H1 (cell line): ENCODE data around the gene SMARCA4. TPM values are rescaled to one million over a fixed set of nuclear protein-coding genes. Genes with fewer than 3 reads are reported as not detected.

Experiments
- CTCF ChIA-PET: fragments of 300-600 bp; sonication (Branson Sonifier 250); formaldehyde crosslinking; loops from one replicate; lab custom pipeline; 2021; ENCODE audit not compliant: partially characterized antibody; lab: Charles Lee
- POLR2A ChIA-PET: fragments of 300-600 bp; sonication (Branson Sonifier 250); formaldehyde crosslinking; loops from one replicate; lab custom pipeline; 2021; ENCODE audit warnings: inconsistent platforms; ENCODE audit not compliant: partially characterized antibody; lab: Charles Lee
- DNase-seq, 2 experiments: peaks; one replicate each; pipeline versions ENCODE4 v3.0.0 to v3.0.0-alpha.2; 2010 to 2022; ENCODE audit warnings: low spot score in 2 of 2, low read depth in 1 of 2, mixed read lengths in 1 of 2
- FAIRE-seq: peaks from 2 replicates; lab custom pipeline; 2011; peaks lifted over from hg19 to GRCh38; lab: Jason Lieb, UNC
- H2AFZ ChIP-seq: 2 replicates; pipeline ENCODE4 v1.8.1; 2012; ENCODE audit warnings: low read length, inconsistent platforms
- H2AK5ac ChIP-seq: 2 replicates; pipeline ENCODE4 v1.6.1; 2013; ENCODE audit warnings: low read depth, low read length
- H2BK120ac ChIP-seq: replicated peaks from 2 replicates; pipeline ENCODE3; 2013; ENCODE audit warnings: low read depth, low read length, inconsistent platforms
- H2BK12ac ChIP-seq: 2 replicates; pipeline ENCODE4 v1.6.1; 2013; ENCODE audit warnings: low read depth, low read length
- H2BK15ac ChIP-seq: 2 replicates; pipeline ENCODE4 v1.6.1; 2013; ENCODE audit warnings: low read length
- H2BK20ac ChIP-seq: 2 replicates; pipeline ENCODE4 v1.6.1; 2013; ENCODE audit warnings: low read length
- H2BK5ac ChIP-seq: 2 replicates; pipeline ENCODE4 v1.6.1; 2013; ENCODE audit warnings: low read depth, low read length
- H3K14ac ChIP-seq: 2 replicates; pipeline ENCODE4 v1.6.1; 2013; ENCODE audit warnings: inconsistent platforms; ENCODE audit not compliant: insufficient read length
- H3K18ac ChIP-seq: 2 replicates; pipeline ENCODE4 v1.6.1; 2013; ENCODE audit warnings: low read length; ENCODE audit errors: extremely low read depth
- H3K23ac ChIP-seq: 2 replicates; pipeline ENCODE4 v1.6.1; 2013; ENCODE audit warnings: inconsistent platforms; ENCODE audit not compliant: insufficient read length
- H3K23me2 ChIP-seq: 2 replicates; pipeline ENCODE4 v1.6.1; 2013; ENCODE audit warnings: low read depth, low read length
- H3K27ac ChIP-seq: 2 replicates; pipeline ENCODE4 v1.6.1; 2011; ENCODE audit warnings: low read depth, low read length, inconsistent platforms
- H3K27me3 ChIP-seq, 4 experiments: replicated peaks in 1 of 4; 1 replicate in 1 of 4; 2 replicates in 3 of 4; pipeline versions ENCODE4 v1.6.1 to v1.8.1; 2011 to 2013; ENCODE audit warnings: low read length in 3 of 4, mild to moderate bottlenecking in 3 of 4, inconsistent platforms in 2 of 4, mixed read lengths in 2 of 4, moderate library complexity in 1 of 4; ENCODE audit not compliant: control insufficient read depth in 3 of 4, insufficient read depth in 3 of 4; ENCODE audit errors: extremely low read depth in 1 of 4
- H3K36me3 ChIP-seq, 4 experiments: 2 replicates each; pipeline versions ENCODE4 v1.6.1 to v1.8.1; 2011 to 2013; ENCODE audit warnings: mild to moderate bottlenecking in 4 of 4, low read length in 3 of 4, moderate library complexity in 2 of 4, control low read depth in 1 of 4, inconsistent platforms in 1 of 4; ENCODE audit not compliant: insufficient read depth in 4 of 4, control insufficient read depth in 2 of 4
- H3K4ac ChIP-seq: replicated peaks from 2 replicates; pipeline ENCODE3; 2013; ENCODE audit warnings: low read length, low read depth, mixed read lengths, inconsistent platforms; ENCODE audit not compliant: insufficient read length
- H3K4me1 ChIP-seq, 4 experiments: replicated peaks in 1 of 4; 1 replicate in 1 of 4; 2 replicates in 3 of 4; pipeline versions ENCODE4 v1.6.1 to v1.8.1; 2011 to 2013; ENCODE audit warnings: low read length in 3 of 4, inconsistent platforms in 2 of 4, mixed read lengths in 1 of 4; ENCODE audit not compliant: insufficient read depth in 4 of 4, control insufficient read depth in 3 of 4
- H3K4me2 ChIP-seq, 2 experiments: 2 replicates each; pipeline versions ENCODE4 v1.6.1 to v1.8.1; 2011 to 2013; ENCODE audit warnings: low read depth in 2 of 2, low read length in 2 of 2, control low read depth in 1 of 2, inconsistent platforms in 1 of 2, mild to moderate bottlenecking in 1 of 2; ENCODE audit not compliant: insufficient read depth in 1 of 2
- H3K4me3 ChIP-seq, 4 experiments: fragments of 200-600, 300-600 bp in 1 of 4; sonication (generic), shearing (Covaris generic), sonication (Bioruptor Twin) in 1 of 4; 2 replicates each; pipeline versions ENCODE4 v1.5.1 to v1.8.1; 2011 to 2016; ENCODE audit warnings: low read length in 4 of 4, low read depth in 3 of 4, control low read depth in 2 of 4, inconsistent platforms in 2 of 4, mild to moderate bottlenecking in 2 of 4, mixed read lengths in 1 of 4, moderate library complexity in 1 of 4; ENCODE audit not compliant: insufficient read depth in 2 of 4; ENCODE audit errors: extremely low read depth in 1 of 4
- H3K56ac ChIP-seq: replicated peaks from 2 replicates; pipeline ENCODE3; 2013; ENCODE audit warnings: low read depth, mild to moderate bottlenecking, mixed read lengths, low read length, inconsistent platforms; ENCODE audit not compliant: insufficient read length
- H3K79me1 ChIP-seq: 2 replicates; pipeline ENCODE4 v1.6.1; 2013; ENCODE audit warnings: low read depth, low read length, control low read depth
- H3K79me2 ChIP-seq, 2 experiments: 2 replicates each; pipeline versions ENCODE4 v1.6.1 to v1.8.1; 2012 to 2013; ENCODE audit warnings: low read length in 2 of 2, mild to moderate bottlenecking in 2 of 2, inconsistent platforms in 1 of 2; ENCODE audit not compliant: insufficient read depth in 2 of 2, control insufficient read depth in 1 of 2
- H3K9ac ChIP-seq, 4 experiments: replicated peaks in 1 of 4; 1 replicate in 1 of 4; 2 replicates in 3 of 4; pipeline versions ENCODE4 v1.6.1 to v1.8.1; 2011 to 2013; ENCODE audit warnings: low read depth in 3 of 4, low read length in 3 of 4, control low read depth in 2 of 4, mild to moderate bottlenecking in 2 of 4, moderate library complexity in 2 of 4, inconsistent platforms in 1 of 4; ENCODE audit errors: extremely low read depth in 1 of 4
- H3K9me3 ChIP-seq, 2 experiments: 2 replicates each; pipeline versions ENCODE4 v1.6.1 to v1.8.1; 2012 to 2013; ENCODE audit warnings: mild to moderate bottlenecking in 2 of 2, moderate library complexity in 2 of 2, control low read depth in 1 of 2, inconsistent platforms in 1 of 2, low read depth in 1 of 2, low read length in 1 of 2, mixed read lengths in 1 of 2; ENCODE audit not compliant: insufficient read depth in 2 of 2
- H4K20me1 ChIP-seq, 2 experiments: replicated peaks in 1 of 2; 2 replicates each; pipeline versions ENCODE3 to v1.8.1; 2011 to 2013; ENCODE audit warnings: inconsistent platforms in 2 of 2, low read length in 2 of 2, mild to moderate bottlenecking in 1 of 2; ENCODE audit not compliant: insufficient read depth in 2 of 2, control insufficient read depth in 1 of 2
- H4K5ac ChIP-seq: 2 replicates; pipeline ENCODE4 v1.6.1; 2013; ENCODE audit warnings: low read length, low read depth, mixed read lengths, inconsistent platforms; ENCODE audit not compliant: insufficient read length
- H4K8ac ChIP-seq: 2 replicates; pipeline ENCODE4 v1.8.0; 2013; ENCODE audit warnings: mild to moderate bottlenecking, moderate library complexity, low read length, inconsistent platforms; ENCODE audit not compliant: insufficient read depth; ENCODE audit errors: extremely low read depth
- H4K91ac ChIP-seq: replicated peaks from 2 replicates; pipeline ENCODE3; 2013; ENCODE audit warnings: low read length, mixed read lengths, inconsistent platforms; ENCODE audit not compliant: insufficient read length
- BRCA1 ChIP-seq: IDR thresholded peaks from 2 replicates; pipeline ENCODE4 v1.6.1; 2012; ENCODE audit warnings: low read depth, low read length, improper control_type of control experiment
- MAFK ChIP-seq: IDR thresholded peaks from 2 replicates; pipeline ENCODE4 v1.6.1; 2012; ENCODE audit warnings: low read depth, mild to moderate bottlenecking, improper control_type of control experiment, low read length
- RXRA ChIP-seq: IDR thresholded peaks from 2 replicates; pipeline ENCODE4 v1.6.1; 2011; ENCODE audit warnings: low read depth, mild to moderate bottlenecking, low read length, moderate library complexity; ENCODE audit not compliant: insufficient read depth
- SAP30 ChIP-seq: fragments of 300-600 bp; sonication (generic); IDR thresholded peaks from 2 replicates; pipeline ENCODE4 v1.7.1; 2012; ENCODE audit warnings: low read length, moderate library complexity, mild to moderate bottlenecking, inconsistent platforms; ENCODE audit not compliant: insufficient read depth, insufficient replicate concordance
- SRF ChIP-seq: IDR thresholded peaks from 2 replicates; pipeline ENCODE4 v1.6.1; 2011; ENCODE audit warnings: mild to moderate bottlenecking, low read depth, low read length, moderate library complexity
- SUZ12 ChIP-seq: fragments of 200-600 bp; sonication (generic); IDR thresholded peaks from 2 replicates; pipeline ENCODE4 v1.6.1; 2012; ENCODE audit warnings: mild to moderate bottlenecking, inconsistent platforms, low read length, moderate library complexity, mixed read lengths
- WGBS, 2 experiments: shearing (Covaris generic) in 1 of 2; methylation state at CpG; one replicate each; pipeline versions ENCODE4 v1.1.6 to v1.1.7; 2013 to 2015; ENCODE audit warnings: low lambda C conversion rate in 2 of 2, mixed read lengths in 2 of 2, inconsistent platforms in 1 of 2, low coverage in 1 of 2, missing lambda C conversion rate in 1 of 2; ENCODE audit not compliant: insufficient replicate concordance in 2 of 2, insufficient coverage in 1 of 2, insufficient read length in 1 of 2; ENCODE audit errors: extremely low coverage in 1 of 2, missing lambda C conversion rate in 1 of 2; 5-methylcytosine and 5-hydroxymethylcytosine counted together
- polyA plus RNA-seq, 7 experiments: library from polyadenylated mRNA; depleted of rRNA in 3 of 7; stranded (reverse) in 5 of 7; unstranded in 2 of 7; fragments of >200 nt in 5 of 7; fragments of 200-250 nt in 2 of 7; gene quantifications; 1 replicate in 5 of 7; 2 replicates in 1 of 7; 4 replicates in 1 of 7; pipeline versions ENCODE4 v1.2.1 to v1.2.3, GENCODE V29; 2011 to 2013; ENCODE audit warnings: missing spikeins in 2 of 7, mixed read lengths in 2 of 7
- total RNA-seq: library from RNA; stranded (reverse); fragmentation: NEBNext Ultra II Directional; extraction: Animal tissue kit (Norgen Biotek cat#: 25700); gene quantifications from 2 replicates; pipeline ENCODE4 v1.2.1, GENCODE V29; 2021

The SMARCA4 gene
- total and polyA plus RNA-seq, 2 of the 8 experiments (the other 6 are each of a cell fraction or from before 2014, with no cell fraction given): 86.4 to 263 TPM

DNA sequence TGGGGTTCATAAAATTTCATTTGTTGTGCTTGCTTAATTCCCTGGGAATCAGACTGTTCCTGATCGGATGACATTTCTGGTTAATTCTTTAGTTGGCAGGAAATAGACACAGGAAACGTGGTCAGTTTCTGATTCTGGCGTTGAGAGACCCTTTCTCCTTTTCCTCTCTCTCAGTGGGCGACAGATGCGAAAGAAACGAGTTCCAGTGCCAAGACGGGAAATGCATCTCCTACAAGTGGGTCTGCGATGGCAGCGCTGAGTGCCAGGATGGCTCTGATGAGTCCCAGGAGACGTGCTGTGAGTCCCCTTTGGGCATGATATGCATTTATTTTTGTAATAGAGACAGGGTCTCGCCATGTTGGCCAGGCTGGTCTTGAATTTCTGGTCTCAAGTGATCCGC, 139.2 kb downstream of the SMARCA4 start:
- Histone ChIP-seq H3K23ac (no peak overlapping the region), H3K56ac (no peak overlapping the region), H4K20me1 (peaks cover 15 to 33% of the 10 kb centered on the region in 2 experiments)
- TF ChIP-seq SAP30 (no peak), BRCA1 (no peak), MAFK (no peak), RXRA (no peak), SRF (no peak), SUZ12 (no peak)
- TF ChIP-seq, all 59 proteins: peak for 0
- no peak overlapping the region for H3K4ac ChIP-seq
- WGBS, 2 experiments: 88% methylated on average over 12 of the region's 12 CpGs; no CpG with 5 or more reads in 1 of the 2 experiments
- no peak overlapping the region for H2BK120ac ChIP-seq
- no peak overlapping the region for H3K27ac ChIP-seq
- H3K18ac ChIP-seq: no peak overlapping the region
- H4K5ac ChIP-seq: no peak overlapping the region
- H3K36me3 ChIP-seq: peaks cover 31 to 89% (median 50%) of the 10 kb centered on the region in 4 experiments
- no peak overlapping the region for H2AK5ac ChIP-seq
- no peaks in the 10 kb centered on the region for H3K9me3 ChIP-seq
- H4K91ac ChIP-seq: no peak overlapping the region
- H3K9ac ChIP-seq: no peak overlapping the region
- H3K79me2 ChIP-seq: peaks cover 13 to 66% of the 10 kb centered on the region in 2 experiments
- H2AFZ ChIP-seq: no peak overlapping the region
- H3K4me3 ChIP-seq: no peak overlapping the region
- CTCF ChIA-PET: interaction anchor here (0.7 to 1.7 kb wide), 3 partner anchors 26 to 158 kb away, joined by 4 to 6 read pairs (median 4); no protein-coding TSS in a partner anchor
- H2BK20ac ChIP-seq: no peak overlapping the region
- peaks cover 4% of the 10 kb centered on the region; the same call in 1 of the 2 replicates for H3K79me1 ChIP-seq
- H2BK12ac ChIP-seq: no peak overlapping the region
- H2BK15ac ChIP-seq: no peak overlapping the region
- H2BK5ac ChIP-seq: no peak overlapping the region
- DNase-seq: no peak
- H3K23me2 ChIP-seq: no peaks in the 10 kb centered on the region
- no peak overlapping the region for H4K8ac ChIP-seq
- H3K4me1 ChIP-seq: peaks cover 0 to 3% (median 0%) of the 10 kb centered on the region in 4 experiments; a peak in 1 of 7 replicates
- H3K14ac ChIP-seq: no peak overlapping the region
- no peaks in the 10 kb centered on the region for H3K27me3 ChIP-seq
- FAIRE-seq: no peak
- POLR2A ChIA-PET: interaction anchor here (0.7 kb wide), 1 partner anchor 9 kb away, joined by 3 read pairs; no protein-coding TSS in a partner anchor
- no peak overlapping the region for H3K4me2 ChIP-seq
